ENCODE data around the gene GMPPB.

Gene GMPPB

GRCh38 chr3:49738067-49738713, 14.4 kb upstream of the GMPPB start:
- Mint-ChIP-seq H3K36me3 (ENCODE audit: low read depth) (peaks cover 55% of the 10 kb centered on the region), H3K27ac (no peak overlapping the region), H3K4me3 (no peak overlapping the region), H3K4me1 (no peaks in the 10 kb centered on the region), H3K27me3 (ENCODE audit: low read depth) (no peaks in the 10 kb centered on the region), H3K9me3 (no peaks in the 10 kb centered on the region)
- no peak for TF ChIP-seq CTCF (IDR thresholded peaks at IDR 0.05; ENCODE audit: unreplicated experiment in 3 of 3)

- Mint-ChIP-seq H3K4me1 (no peaks in the 10 kb centered on the region), H3K4me3 (no peak overlapping the region), H3K27me3 (ENCODE audit: low read depth) (no peaks in the 10 kb centered on the region), H3K9me3 (no peaks in the 10 kb centered on the region), H3K27ac (no peak overlapping the region), H3K36me3 (ENCODE audit: low read depth) (peaks cover 70% of the 10 kb centered on the region)
- TF ChIP-seq CTCF (IDR thresholded peaks at IDR 0.05; ENCODE audit: unreplicated experiment in 3 of 3): no peak
Measured at GRCh38 chr3:49734752-49735151, 11.0 kb upstream of the GMPPB start.

- peaks cover 66% of the 10 kb centered on the region for H3K36me3 Mint-ChIP-seq (ENCODE audit: low read depth)
Measured at GRCh38 chr3:49733551-49733950, 9.8 kb upstream of the GMPPB start.

DNA sequence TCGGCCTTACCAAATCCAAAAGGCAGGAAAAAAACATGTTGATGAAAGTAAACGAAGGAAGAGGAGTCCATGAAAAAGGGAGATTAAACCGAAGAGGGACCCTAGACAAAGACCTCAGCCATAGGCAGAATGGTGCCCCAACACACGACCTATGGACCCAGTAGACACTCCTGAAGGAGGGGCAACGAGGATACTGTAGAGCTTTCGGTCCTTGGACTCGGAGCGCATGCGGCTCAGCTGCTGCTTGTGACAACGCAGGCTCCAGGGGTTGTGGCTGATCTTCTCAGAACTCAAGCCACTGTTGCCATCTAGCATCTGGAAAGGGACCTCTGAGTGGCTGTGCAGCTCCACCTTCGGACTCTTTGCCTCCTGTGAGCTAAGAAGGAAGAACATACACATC, 8.8 kb upstream of the GMPPB start:
- Mint-ChIP-seq H3K4me1 (no peaks in the 10 kb centered on the region), H3K27ac (no peak overlapping the region), H3K9me3 (no peaks in the 10 kb centered on the region), H3K27me3 (ENCODE audit: low read depth) (no peaks in the 10 kb centered on the region), H3K4me3 (no peak overlapping the region), H3K36me3 (ENCODE audit: low read depth) (peaks cover 57% of the 10 kb centered on the region)
- no peak for TF ChIP-seq CTCF (IDR thresholded peaks at IDR 0.05; ENCODE audit: unreplicated experiment in 3 of 3)

More at GRCh38 chr3:49733551-49733950, 9.8 kb upstream of the GMPPB start:
- TF ChIP-seq CTCF (IDR thresholded peaks at IDR 0.05; ENCODE audit: unreplicated experiment in 3 of 3): no peak
- no peaks in the 10 kb centered on the region for H3K4me1 Mint-ChIP-seq
- no peaks in the 10 kb centered on the region for H3K27me3 Mint-ChIP-seq (ENCODE audit: low read depth)
- H3K9me3 Mint-ChIP-seq: no peaks in the 10 kb centered on the region
- H3K4me3 Mint-ChIP-seq: no peak overlapping the region
- no peak overlapping the region for H3K27ac Mint-ChIP-seq

GRCh38 chr3:49729966-49730609, 6.3 kb upstream of the GMPPB start:
- H3K9me3 Mint-ChIP-seq: no peaks in the 10 kb centered on the region
- H3K27me3 Mint-ChIP-seq (ENCODE audit: low read depth): no peaks in the 10 kb centered on the region
- peaks cover 45% of the 10 kb centered on the region for H3K36me3 Mint-ChIP-seq (ENCODE audit: low read depth)
- no peak overlapping the region for H3K4me3 Mint-ChIP-seq
- TF ChIP-seq CTCF (IDR thresholded peaks at IDR 0.05; ENCODE audit: unreplicated experiment in 3 of 3): no peak
- no peak overlapping the region for H3K27ac Mint-ChIP-seq
- H3K4me1 Mint-ChIP-seq: no peaks in the 10 kb centered on the region

- Mint-ChIP-seq H3K9me3 (no peaks in the 10 kb centered on the region), H3K4me3 (no peak overlapping the region), H3K36me3 (ENCODE audit: low read depth) (peaks cover 31% of the 10 kb centered on the region), H3K27ac (no peak overlapping the region), H3K4me1 (peaks cover 4% of the 10 kb centered on the region), H3K27me3 (ENCODE audit: low read depth) (no peaks in the 10 kb centered on the region)
- TF ChIP-seq CTCF (IDR thresholded peaks at IDR 0.05; ENCODE audit: unreplicated experiment in 3 of 3): no peak
Measured at GRCh38 chr3:49727924-49728361, 4.2 kb upstream of the GMPPB start.
